Pancreas (tissue), 10 donors: ENCODE measurements around the gene HLA-DQB2. TPM values are rescaled to one million over a fixed set of nuclear protein-coding genes. Genes with fewer than 3 reads are reported as not detected.
A peak's percentile ranks its signal among the peaks of the same experiment; 100 is the strongest.

Source experiments
- ATAC-seq, 4 donors: fragments of 200-7000 bp; cut with Tn5 transposase; one replicate each; pipeline versions ENCODE4 v1.8.0 to v1.9.1; 2020; ENCODE audit warnings: mild to moderate bottlenecking in 4 of 4, moderate library complexity in 4 of 4
- DNase-seq, 6 donors: peaks; one replicate each; pipeline ENCODE4 v3.0.0-alpha.2; 2020
- FAIRE-seq: peaks from 2 replicates; lab custom pipeline; 2012; peaks lifted over from hg19 to GRCh38; lab: Jason Lieb, UNC
- H3K27ac ChIP-seq, 4 donors: fragments of 200-600 bp; sonication (generic); 1 replicate in 3 of 4; 2 replicates in 1 of 4; pipeline versions ENCODE4 v1.5.0 to v1.8.0; 2020
- H3K27me3 ChIP-seq, 4 donors: fragments of 200-600 bp; one replicate each; pipeline ENCODE4 v1.8.0; 2021
- H3K36me3 ChIP-seq, 3 donors: fragments of 200-600 bp; sonication (generic) in 1 of 3; one replicate each; pipeline versions ENCODE4 v1.5.0 to v1.8.0; 2020 to 2021
- H3K4me1 ChIP-seq, 3 donors: fragments of 200-600 bp; one replicate each; pipeline ENCODE4 v1.8.0; 2021
- H3K4me3 ChIP-seq, 4 donors: fragments of 200-600 bp; sonication (generic) in 2 of 4; one replicate each; pipeline versions ENCODE4 v1.5.0 to v1.8.0; 2020 to 2021
- H3K9me3 ChIP-seq, 4 donors: fragments of 200-600 bp; one replicate each; pipeline ENCODE4 v1.8.0; 2021
- WGBS, 2 donors: extraction: QIAGEN DNeasy Blood & Tissue Kit; methylation state at CpG; one replicate each; pipeline ENCODE4 v1.1.7; 2013; 5-methylcytosine and 5-hydroxymethylcytosine counted together
- intact Hi-C, 3 donors: fragments of 100-400 bp; cut with DNase I; formaldehyde crosslinking; loops; one replicate each; pipeline versions ENCODE4 v1.11.1 to v1.14.2; 2022
- polyA plus RNA-seq, 2 donors: library from polyadenylated mRNA; stranded (reverse); fragments of 200-250 nt; gene quantifications; one replicate each; pipeline ENCODE4 v1.2.3, GENCODE V29; 2013
- total RNA-seq, 6 donors: library from RNA; stranded (reverse); fragmentation: NEBNext Ultra II Directional in 4 of 6; extraction: Animal tissue kit (Norgen Biotek cat#: 25700) in 4 of 6; gene quantifications; one replicate each; pipeline versions ENCODE4 v1.2.1 to v1.2.4, GENCODE V29; 2021 to 2023
- TF ChIP-seq, protein P1 (sequence below), 4 donors: fragments of 200-600 bp; sonication (generic) in 3 of 4; IDR thresholded peaks; one replicate each; pipeline versions ENCODE4 v1.5.0 to v1.8.0; 2021; ENCODE audit warnings: antibody characterized with exemption in 4 of 4
- donor health status: healthy with polysubstance abuse.
- donor health status: DM: no; HTN: no; CAD: no; lungs with moderate emphysema.
- donor health status: DM: no; HTN: no; CAD: no.
- donor health status: control.
- donor health status: control.
- donor health status: Bipolar disorder and iron deficiency.
- donor health status: DM: yes; HTN: yes; CAD: no.
- donor health status: DM: no; HTN: no; CAD: no.
- donor health status: DM: no; HTN: no; CAD: no.
- donor health status: DM: yes; HTN: yes; CAD: no.

Gene HLA-DQB2
- total and polyA plus RNA-seq, 8 donors: 0.35 to 3.8 (median 0.47) TPM; not detected in 3

DNA sequence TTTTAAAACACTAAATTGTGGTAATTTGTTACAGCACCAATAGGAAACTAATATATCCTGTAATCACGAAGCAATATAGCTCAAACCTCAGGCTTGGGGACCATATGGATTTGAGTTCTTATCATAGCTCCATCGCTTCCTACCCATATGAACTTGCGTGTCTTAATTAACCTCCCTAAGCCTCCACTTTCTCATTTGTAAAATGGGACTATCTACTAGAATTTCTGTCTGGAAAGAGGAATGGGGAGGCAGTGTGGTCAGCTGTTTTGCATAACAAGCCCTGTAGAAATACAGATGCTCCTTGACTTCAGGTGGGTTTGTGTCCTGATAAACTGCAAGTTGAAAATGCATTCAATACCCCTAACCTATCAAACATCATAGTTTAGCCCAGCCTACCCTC lies 36.4 kb upstream of the HLA-DQB2 start:
- ATAC-seq: no peak
- WGBS, 2 donors: 52 to 74% methylated on average over 3 of the region's 3 CpGs
- no peak for FAIRE-seq
- H3K4me3 ChIP-seq: no peak overlapping the region
- intact Hi-C loops: loop anchor here in 2 of 3 donors (5.0 to 10.0 kb wide), 3 partner anchors 375 to 555 kb away; no protein-coding TSS in a partner anchor
- H3K4me1 ChIP-seq: no peaks in the 10 kb centered on the region
- DNase-seq: no peak
- no peaks in the 10 kb centered on the region for H3K9me3 ChIP-seq
- H3K27ac ChIP-seq: no peak overlapping the region
- H3K36me3 ChIP-seq: no peaks in the 10 kb centered on the region
- TF ChIP-seq, protein P1, sequence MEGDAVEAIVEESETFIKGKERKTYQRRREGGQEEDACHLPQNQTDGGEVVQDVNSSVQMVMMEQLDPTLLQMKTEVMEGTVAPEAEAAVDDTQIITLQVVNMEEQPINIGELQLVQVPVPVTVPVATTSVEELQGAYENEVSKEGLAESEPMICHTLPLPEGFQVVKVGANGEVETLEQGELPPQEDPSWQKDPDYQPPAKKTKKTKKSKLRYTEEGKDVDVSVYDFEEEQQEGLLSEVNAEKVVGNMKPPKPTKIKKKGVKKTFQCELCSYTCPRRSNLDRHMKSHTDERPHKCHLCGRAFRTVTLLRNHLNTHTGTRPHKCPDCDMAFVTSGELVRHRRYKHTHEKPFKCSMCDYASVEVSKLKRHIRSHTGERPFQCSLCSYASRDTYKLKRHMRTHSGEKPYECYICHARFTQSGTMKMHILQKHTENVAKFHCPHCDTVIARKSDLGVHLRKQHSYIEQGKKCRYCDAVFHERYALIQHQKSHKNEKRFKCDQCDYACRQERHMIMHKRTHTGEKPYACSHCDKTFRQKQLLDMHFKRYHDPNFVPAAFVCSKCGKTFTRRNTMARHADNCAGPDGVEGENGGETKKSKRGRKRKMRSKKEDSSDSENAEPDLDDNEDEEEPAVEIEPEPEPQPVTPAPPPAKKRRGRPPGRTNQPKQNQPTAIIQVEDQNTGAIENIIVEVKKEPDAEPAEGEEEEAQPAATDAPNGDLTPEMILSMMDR (IDR thresholded peaks at IDR 0.05): no peak
- peaks cover 0 to 9% (median 0%) of the 10 kb centered on the region in 4 donors for H3K27me3 ChIP-seq

DNA sequence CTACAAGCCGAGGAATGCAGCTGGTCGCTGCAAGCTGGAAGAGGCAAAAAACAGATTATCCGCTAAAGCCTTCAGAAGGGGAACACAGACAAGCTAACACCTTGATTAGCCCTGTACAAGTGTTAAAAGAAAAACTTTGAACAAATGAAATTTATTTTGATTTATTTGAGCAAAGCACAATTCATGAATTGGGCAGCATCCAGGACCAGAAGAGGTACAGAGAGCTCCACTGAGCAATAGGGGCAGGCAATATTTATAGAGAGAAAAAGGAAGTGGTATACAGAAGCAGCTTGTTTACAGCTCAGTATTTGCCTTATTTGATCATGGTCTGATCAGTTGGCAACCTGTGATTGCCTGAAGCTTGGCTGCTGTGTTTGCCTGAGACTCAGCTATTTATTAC lies 35.8 kb upstream of the HLA-DQB2 start:
- ATAC-seq (no peak), DNase-seq (no peak), FAIRE-seq (no peak)
- WGBS, 2 donors: 89 to 91% methylated on average over 3 of the region's 3 CpGs
- TF ChIP-seq, protein P1 (IDR thresholded peaks at IDR 0.05): no peak
- Histone ChIP-seq H3K36me3 (no peaks in the 10 kb centered on the region), H3K4me1 (no peaks in the 10 kb centered on the region), H3K9me3 (no peaks in the 10 kb centered on the region), H3K27ac (no peak overlapping the region), H3K27me3 (peaks cover 0 to 9% (median 0%) of the 10 kb centered on the region in 4 donors), H3K4me3 (no peak overlapping the region)
- intact Hi-C loops: loop anchor here in 2 of 3 donors (5.0 to 10.0 kb wide), 3 partner anchors 374 to 554 kb away; no protein-coding TSS in a partner anchor

DNA sequence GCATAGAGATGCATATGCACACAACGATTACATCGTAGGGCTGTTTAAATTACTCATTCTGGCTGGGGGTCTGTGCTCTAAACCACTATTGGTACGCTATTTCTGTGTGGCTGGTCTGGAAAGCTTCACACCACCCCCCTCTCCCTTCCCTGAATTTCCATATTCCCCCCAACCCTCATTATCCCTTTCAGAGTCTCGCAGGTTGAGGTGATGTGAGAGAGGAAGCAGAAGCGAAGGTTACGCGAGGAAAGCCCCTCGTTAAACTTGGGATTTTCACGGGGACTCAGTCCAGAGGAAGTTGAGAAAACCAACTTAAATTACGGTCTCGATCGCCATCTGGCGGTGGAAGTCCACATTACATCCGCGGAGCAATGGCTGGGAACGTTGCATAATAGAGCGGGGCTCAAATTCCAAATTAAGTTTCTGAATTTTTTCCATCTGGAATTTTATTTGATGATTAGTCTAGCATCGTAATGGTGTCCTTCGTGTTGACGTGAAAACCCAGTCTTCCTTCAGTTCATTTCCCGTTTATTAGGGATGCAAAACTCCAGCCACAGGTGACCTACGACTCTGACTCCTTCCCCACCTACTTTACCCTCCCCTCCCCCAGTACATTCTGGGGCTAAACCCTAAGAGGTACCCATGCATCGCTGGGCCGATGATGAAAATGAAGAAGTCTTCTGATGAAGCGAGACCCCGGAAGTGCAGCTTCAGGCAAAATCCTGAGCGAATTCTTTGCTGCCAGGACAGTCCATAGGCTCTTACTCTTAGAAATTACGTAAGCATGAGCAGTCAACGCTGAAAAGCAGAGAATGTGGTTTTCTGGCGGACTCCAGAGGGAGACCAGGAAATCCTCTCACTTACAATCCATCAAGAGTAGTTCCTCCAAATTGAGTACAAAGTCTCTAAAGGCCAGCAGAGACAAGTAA lies 33.8 kb upstream of the HLA-DQB2 start:
- WGBS, 2 donors: 7 to 8% methylated on average over 30 of the region's 30 CpGs
- Histone ChIP-seq H3K27me3 (peaks cover 0 to 14% (median 2%) of the 10 kb centered on the region in 4 donors), H3K36me3 (no peaks in the 10 kb centered on the region), H3K27ac (no peak overlapping the region), H3K4me1 (no peaks in the 10 kb centered on the region), H3K4me3 (no peak overlapping the region), H3K9me3 (no peaks in the 10 kb centered on the region)
- DNase-seq: peak; percentile 42 to 95 (median 76)
- TF ChIP-seq, protein P1 (IDR thresholded peaks at IDR 0.05): peak; percentile 82 to 91 (median 88)
- intact Hi-C loops: loop anchor here in 2 of 3 donors (5.0 to 10.0 kb wide), 3 partner anchors 372 to 552 kb away; no protein-coding TSS in a partner anchor
- peak; percentile 68 to 90 (median 88) for ATAC-seq
- FAIRE-seq: no peak

DNA sequence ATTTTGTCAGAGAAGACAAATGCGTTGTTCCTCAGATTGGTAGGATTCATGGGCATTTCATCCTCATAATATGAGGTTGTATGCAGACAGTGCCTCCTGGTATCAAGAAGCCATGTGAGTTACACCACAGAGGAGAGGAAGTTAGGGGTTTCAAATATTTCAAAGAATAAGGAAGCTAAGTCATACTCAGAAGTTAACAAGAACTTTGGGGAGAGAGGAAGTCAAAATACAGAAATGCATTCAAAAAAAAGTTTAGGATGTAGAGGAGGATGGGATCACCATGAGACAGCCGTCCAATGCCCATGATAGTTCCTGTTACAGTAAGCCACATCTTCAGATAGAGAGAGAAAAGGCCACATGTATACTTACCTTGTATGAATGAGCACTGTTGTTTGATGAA lies 31.2 kb upstream of the HLA-DQB2 start:
- Histone ChIP-seq H3K36me3 (no peaks in the 10 kb centered on the region), H3K27me3 (peaks cover 0 to 14% (median 2%) of the 10 kb centered on the region in 4 donors), H3K4me3 (no peak overlapping the region), H3K9me3 (no peaks in the 10 kb centered on the region), H3K4me1 (no peaks in the 10 kb centered on the region), H3K27ac (no peak overlapping the region)
- FAIRE-seq: no peak
- intact Hi-C loops: loop anchor here in 2 of 3 donors (10.0 kb wide), 2 partner anchors 370 to 550 kb away; no protein-coding TSS in a partner anchor
- TF ChIP-seq, protein P1 (IDR thresholded peaks at IDR 0.05): no peak
- 19 to 50% methylated on average over 2 of the region's 2 CpGs for WGBS, 2 donors
- DNase-seq: no peak
- ATAC-seq: peak in 2 of 4 donors; percentile 39 to 58
